ENCODE measurements around the gene IP6K3.

The IP6K3 gene

DNA sequence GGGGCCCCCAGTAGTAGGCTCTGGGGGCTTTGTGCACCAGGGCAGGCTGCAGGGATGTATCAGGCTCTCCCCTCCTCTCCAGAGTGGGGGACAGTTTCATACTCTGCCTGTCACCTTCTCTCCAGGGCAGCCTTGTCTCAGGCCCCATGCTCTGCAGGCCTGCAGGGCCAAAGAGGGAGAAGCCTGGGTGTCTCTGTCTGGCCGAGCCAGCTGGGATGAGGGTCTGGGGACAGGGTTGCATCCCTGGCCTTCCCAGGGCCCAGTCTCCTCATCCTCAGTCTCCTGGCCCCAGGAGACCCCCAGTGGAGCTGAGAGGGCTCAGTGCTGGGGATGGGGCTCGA lies 14.8 kb upstream of the IP6K3 start:
- no peak for DNase-seq (ENCODE audit: extremely low read depth, low read depth)
- TF ChIP-seq, protein P1, sequence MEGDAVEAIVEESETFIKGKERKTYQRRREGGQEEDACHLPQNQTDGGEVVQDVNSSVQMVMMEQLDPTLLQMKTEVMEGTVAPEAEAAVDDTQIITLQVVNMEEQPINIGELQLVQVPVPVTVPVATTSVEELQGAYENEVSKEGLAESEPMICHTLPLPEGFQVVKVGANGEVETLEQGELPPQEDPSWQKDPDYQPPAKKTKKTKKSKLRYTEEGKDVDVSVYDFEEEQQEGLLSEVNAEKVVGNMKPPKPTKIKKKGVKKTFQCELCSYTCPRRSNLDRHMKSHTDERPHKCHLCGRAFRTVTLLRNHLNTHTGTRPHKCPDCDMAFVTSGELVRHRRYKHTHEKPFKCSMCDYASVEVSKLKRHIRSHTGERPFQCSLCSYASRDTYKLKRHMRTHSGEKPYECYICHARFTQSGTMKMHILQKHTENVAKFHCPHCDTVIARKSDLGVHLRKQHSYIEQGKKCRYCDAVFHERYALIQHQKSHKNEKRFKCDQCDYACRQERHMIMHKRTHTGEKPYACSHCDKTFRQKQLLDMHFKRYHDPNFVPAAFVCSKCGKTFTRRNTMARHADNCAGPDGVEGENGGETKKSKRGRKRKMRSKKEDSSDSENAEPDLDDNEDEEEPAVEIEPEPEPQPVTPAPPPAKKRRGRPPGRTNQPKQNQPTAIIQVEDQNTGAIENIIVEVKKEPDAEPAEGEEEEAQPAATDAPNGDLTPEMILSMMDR (IDR thresholded peaks at IDR 0.05; ENCODE audit: low read depth, low read length, missing control alignments), result no peak
- no peak overlapping the region for H3K4me3 ChIP-seq (replicated peaks; ENCODE audit: low read depth, low read length)

DNA sequence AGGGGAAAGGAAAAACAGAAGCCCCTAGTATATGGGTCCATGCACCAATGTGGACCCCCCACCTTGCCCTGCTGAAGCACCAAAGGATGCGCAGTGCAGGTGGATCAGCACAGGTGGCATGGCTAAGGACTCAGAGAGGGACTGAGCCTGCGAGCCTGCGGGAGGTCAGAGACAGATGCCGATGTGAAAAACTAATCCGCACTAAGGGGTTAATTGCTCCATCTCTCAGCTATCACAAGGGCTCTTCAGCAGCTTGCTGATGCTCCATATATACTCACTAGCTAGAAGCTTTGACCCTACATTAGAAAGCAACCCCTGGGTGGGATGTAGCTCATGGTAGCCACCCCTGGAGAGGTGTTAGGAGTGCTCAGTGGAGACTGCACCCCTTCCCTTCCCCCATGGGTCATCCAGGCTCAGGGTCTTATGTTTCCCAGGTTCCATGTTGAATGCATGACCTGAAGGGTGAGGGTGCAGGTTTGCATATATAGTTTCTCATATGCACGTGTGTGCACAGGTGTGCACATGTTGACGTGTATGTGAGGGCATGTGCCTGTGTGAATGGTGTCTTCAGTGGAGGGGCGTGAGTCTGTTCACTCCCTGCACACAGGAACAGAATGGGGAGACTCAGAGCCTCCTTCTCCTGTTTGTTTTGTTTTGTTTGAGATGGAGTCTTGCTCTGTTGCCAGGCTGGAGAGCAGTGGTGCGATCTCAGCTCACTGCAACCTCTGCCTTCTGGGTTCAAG lies 13.4 kb upstream of the IP6K3 start:
- no peak for DNase-seq (ENCODE audit: extremely low read depth, low read depth)
- TF ChIP-seq, protein P1 (IDR thresholded peaks at IDR 0.05; ENCODE audit: low read depth, low read length, missing control alignments), result no peak
- H3K4me3 ChIP-seq (replicated peaks; ENCODE audit: low read depth, low read length), result no peak overlapping the region

DNA sequence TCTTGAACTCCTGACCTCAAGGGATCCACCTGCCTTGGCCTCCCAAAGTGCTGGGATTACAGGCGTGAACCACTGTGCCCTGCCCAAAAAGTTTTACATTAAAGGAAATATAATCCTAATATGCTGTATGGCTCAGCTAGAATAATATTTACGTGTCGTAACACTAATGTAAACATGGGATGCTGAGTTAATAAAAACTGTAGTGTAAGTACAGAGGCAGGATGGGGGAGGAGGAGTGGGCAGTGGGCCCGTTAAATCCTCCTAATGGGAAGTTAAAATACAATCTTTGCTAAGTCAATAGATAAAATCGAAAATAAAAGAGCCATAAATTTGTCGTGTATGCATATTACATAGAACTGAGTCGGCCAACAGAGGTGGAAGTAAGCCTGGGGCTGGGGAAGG lies 12.1 kb upstream of the IP6K3 start:
- no peak overlapping the region for H3K4me3 ChIP-seq (replicated peaks; ENCODE audit: low read depth, low read length)
- DNase-seq (ENCODE audit: extremely low read depth, low read depth), result no peak
- TF ChIP-seq, protein P1 (IDR thresholded peaks at IDR 0.05; ENCODE audit: low read depth, low read length, missing control alignments), result no peak

DNA sequence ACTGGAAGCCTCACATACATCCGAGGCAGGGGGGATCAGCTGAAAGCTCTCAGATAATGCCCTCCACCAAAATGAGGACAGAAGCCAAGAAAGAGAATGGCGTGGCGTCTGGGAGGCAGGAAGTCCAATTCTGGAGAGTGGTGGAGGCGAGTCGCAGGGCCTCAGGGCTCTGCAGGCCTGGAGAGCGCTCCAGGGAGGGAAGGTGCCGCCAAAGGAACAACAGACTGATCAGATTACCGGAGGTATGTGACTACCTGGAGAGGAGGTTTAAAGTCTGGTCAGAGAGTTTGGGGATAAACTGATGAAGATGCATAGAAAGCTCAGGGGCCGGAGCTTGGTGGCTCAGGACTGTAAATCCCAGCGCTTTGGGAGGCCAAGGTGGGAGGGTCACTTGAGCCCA lies 11.2 kb upstream of the IP6K3 start:
- no peak overlapping the region for H3K4me3 ChIP-seq (replicated peaks; ENCODE audit: low read depth, low read length)
- no peak for DNase-seq (ENCODE audit: extremely low read depth, low read depth)
- TF ChIP-seq, protein P1 (IDR thresholded peaks at IDR 0.05; ENCODE audit: low read depth, low read length, missing control alignments), result no peak

DNA sequence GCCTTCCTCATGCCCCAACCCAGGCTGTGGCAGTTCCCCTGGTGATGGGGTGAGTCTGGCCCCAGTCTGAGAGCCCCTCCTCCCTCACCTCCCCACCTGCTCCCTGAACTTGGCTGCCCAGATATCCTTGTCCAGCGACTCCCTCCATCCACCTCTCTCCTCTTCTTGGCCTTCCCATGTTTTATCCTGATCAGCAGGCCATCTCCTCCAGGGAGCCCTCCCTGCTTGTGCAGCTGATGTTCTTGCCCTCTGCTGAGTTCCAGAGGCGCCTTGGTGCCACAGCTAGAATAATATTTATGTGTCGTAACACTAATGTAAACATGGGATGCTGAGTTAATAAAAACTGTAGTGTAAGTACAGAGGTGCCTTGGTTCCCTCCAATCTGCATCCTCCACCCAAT lies 10.4 kb upstream of the IP6K3 start:
- DNase-seq (ENCODE audit: extremely low read depth, low read depth), result no peak
- no peak overlapping the region for H3K4me3 ChIP-seq (replicated peaks; ENCODE audit: low read depth, low read length)
- TF ChIP-seq, protein P1 (IDR thresholded peaks at IDR 0.05; ENCODE audit: low read depth, low read length, missing control alignments), result no peak

DNA sequence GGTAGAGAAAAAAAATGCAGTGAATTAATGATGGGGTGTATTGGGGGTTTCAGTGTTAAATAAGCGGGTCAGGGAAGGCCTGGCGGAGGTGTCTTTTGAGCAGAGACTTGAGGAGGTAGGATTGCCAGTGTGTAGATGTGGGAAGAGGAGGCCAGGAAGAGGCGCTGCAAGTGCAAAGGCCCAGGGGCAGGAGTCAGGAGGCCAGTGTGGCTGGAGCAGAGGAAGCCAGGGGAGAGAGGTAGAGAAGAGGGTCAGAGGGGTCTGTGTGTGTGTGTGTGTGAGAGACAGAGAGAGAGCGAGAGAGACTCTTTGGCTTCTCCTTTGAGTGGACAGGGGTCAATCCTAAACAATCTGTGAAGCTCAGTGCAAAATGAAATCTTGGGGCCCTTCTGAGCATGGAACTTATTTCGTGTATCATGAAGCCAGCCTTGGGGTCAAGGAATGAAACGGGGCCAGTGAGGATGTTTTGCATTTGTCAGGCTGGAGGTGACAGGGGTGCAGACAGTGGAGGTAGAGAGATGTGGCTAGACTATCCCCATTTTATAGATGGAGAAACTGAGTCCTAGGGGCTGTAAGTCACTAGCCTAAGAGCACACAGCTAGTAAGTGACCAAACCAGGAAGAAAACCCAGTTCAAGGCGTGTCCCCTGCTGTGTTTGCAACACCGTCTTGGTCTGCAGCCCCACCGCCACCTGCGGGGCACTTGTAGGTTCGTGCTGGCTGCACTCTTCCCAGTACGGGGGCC lies 9.7 kb upstream of the IP6K3 start:
- no peak for DNase-seq (ENCODE audit: extremely low read depth, low read depth)
- H3K4me3 ChIP-seq (replicated peaks; ENCODE audit: low read depth, low read length), result no peak overlapping the region
- TF ChIP-seq, protein P1 (IDR thresholded peaks at IDR 0.05; ENCODE audit: low read depth, low read length, missing control alignments), result no peak

Data from HFF-Myc (cell line).